GM12873 (cell line): ENCODE measurements around the gene TBX10.

ENCODE experiments used
- CTCF ChIP-seq: IDR thresholded peaks from 2 replicates; pipeline ENCODE4 v1.5.1; 2012; ENCODE audit warnings: low read depth, mild to moderate bottlenecking, moderate library complexity, low read length, control low read depth; ENCODE audit not compliant: insufficient read depth; ENCODE audit errors: missing control alignments

TBX10 gene

GRCh38 chr11:67673358-67673757 is 33.8 kb upstream of the TBX10 start:
- TF ChIP-seq CTCF, result no peak

GRCh38 chr11:67671211-67671520 is 31.6 kb upstream of the TBX10 start:
- TF ChIP-seq CTCF, result no peak

- TF ChIP-seq CTCF, result no peak
These were observed 31.0 kb upstream of the TBX10 start for GRCh38 chr11:67670316-67671210.

GRCh38 chr11:67668192-67668551 is 28.6 kb upstream of the TBX10 start:
- TF ChIP-seq CTCF, result no peak

- TF ChIP-seq CTCF, result no peak
These were observed 28.1 kb upstream of the TBX10 start for GRCh38 chr11:67667490-67668191.

GRCh38 chr11:67666676-67667489 is 27.3 kb upstream of the TBX10 start:
- TF ChIP-seq CTCF, result no peak

- TF ChIP-seq CTCF, result no peak
These were observed 26.7 kb upstream of the TBX10 start for GRCh38 chr11:67666303-67666645.
